Fibroblast of lung (primary cell): ENCODE results near the gene FALEC. TPM values are rescaled to one million over a fixed set of nuclear protein-coding genes. Genes with fewer than 3 reads are reported as not detected.

Experiments
- DNase-seq, 2 donors: peaks; one replicate each; pipeline versions ENCODE4 v3.0.0 to v3.0.0-alpha.2; 2010; ENCODE audit warnings: low read depth in 2 of 2
- H2AFZ ChIP-seq: 2 replicates; pipeline ENCODE4 v1.5.1; 2012; ENCODE audit warnings: low read length, control low read depth, inconsistent platforms
- H3K27ac ChIP-seq: 2 replicates; pipeline ENCODE4 v1.5.1; 2011; ENCODE audit warnings: low read length, control low read depth; ENCODE audit not compliant: insufficient read depth
- H3K27me3 ChIP-seq: 2 replicates; pipeline ENCODE4 v1.5.1; 2011; ENCODE audit warnings: mild to moderate bottlenecking, low read length; ENCODE audit not compliant: control insufficient read depth, insufficient read depth
- H3K36me3 ChIP-seq: 2 replicates; pipeline ENCODE4 v1.5.1; 2011; ENCODE audit warnings: low read length; ENCODE audit not compliant: control insufficient read depth, insufficient read depth
- H3K4me1 ChIP-seq: 2 replicates; pipeline ENCODE4 v1.5.1; 2011; ENCODE audit warnings: low read length; ENCODE audit not compliant: control insufficient read depth, insufficient read depth; ENCODE audit errors: extremely low read depth
- H3K4me2 ChIP-seq: 2 replicates; pipeline ENCODE4 v1.5.1; 2011; ENCODE audit warnings: low read length, control low read depth; ENCODE audit not compliant: insufficient read depth; ENCODE audit errors: extremely low read depth
- H3K4me3 ChIP-seq, 4 experiments: fragments of 200-600 bp in 1 of 4; sonication (generic) in 1 of 4; replicated peaks in 1 of 4; 2 replicates each; pipeline ENCODE4 v1.5.1; 2011 to 2016; ENCODE audit warnings: low read length in 4 of 4, low read depth in 3 of 4, mild to moderate bottlenecking in 3 of 4, control low read depth in 2 of 4, inconsistent platforms in 1 of 4, mixed read lengths in 1 of 4; ENCODE audit not compliant: insufficient read depth in 1 of 4; ENCODE audit errors: control extremely low read depth in 1 of 4
- H3K79me2 ChIP-seq: 2 replicates; pipeline ENCODE4 v1.5.1; 2012; ENCODE audit warnings: mild to moderate bottlenecking, low read length, inconsistent platforms; ENCODE audit not compliant: control insufficient read depth, insufficient read depth
- H3K9ac ChIP-seq: 2 replicates; pipeline ENCODE4 v1.5.1; 2011; ENCODE audit warnings: mild to moderate bottlenecking, low read length, control low read depth; ENCODE audit not compliant: insufficient read depth
- H3K9me3 ChIP-seq: 2 replicates; pipeline ENCODE4 v1.5.1; 2012; ENCODE audit warnings: low read depth, low read length; ENCODE audit not compliant: control insufficient read depth, insufficient read depth
- H4K20me1 ChIP-seq: 2 replicates; pipeline ENCODE4 v1.5.1; 2011; ENCODE audit warnings: low read length; ENCODE audit not compliant: control insufficient read depth, insufficient read depth; ENCODE audit errors: extremely low read depth
- EZH2 ChIP-seq: IDR thresholded peaks from 2 replicates; pipeline ENCODE4 v1.5.1; 2012; ENCODE audit warnings: low read length, control low read depth, mild to moderate bottlenecking; ENCODE audit errors: missing control alignments
- polyA plus RNA-seq, 2 donors: library from polyadenylated mRNA; depleted of rRNA in 1 of 2; stranded (reverse) in 1 of 2; unstranded in 1 of 2; fragments of >200 nt; gene quantifications; 2 replicates each; pipeline ENCODE4 v1.2.1, GENCODE V29; 2011 to 2012; ENCODE audit warnings: missing spikeins in 1 of 2
- total RNA-seq: library from RNA; depleted of rRNA; stranded (reverse); fragments of >200 nt; gene quantifications from 2 replicates; pipeline ENCODE4 v1.2.1, GENCODE V29; 2014
- TF ChIP-seq, protein P1 (sequence below), 2 donors: IDR thresholded peaks in 1 of 2; conservative IDR thresholded peaks in 1 of 2; 1 replicate in 1 of 2; 2 replicates in 1 of 2; pipeline ENCODE4 v1.5.1; 2011 to 2012; ENCODE audit warnings: low read length in 2 of 2, control low read depth in 1 of 2, inconsistent platforms in 1 of 2, low read depth in 1 of 2, mild to moderate bottlenecking in 1 of 2

FALEC gene
- total and polyA plus RNA-seq, 2 donors (not counting 1 experiment from before 2014, with no cell fraction given), result 0.83 TPM; not detected in 1

DNA sequence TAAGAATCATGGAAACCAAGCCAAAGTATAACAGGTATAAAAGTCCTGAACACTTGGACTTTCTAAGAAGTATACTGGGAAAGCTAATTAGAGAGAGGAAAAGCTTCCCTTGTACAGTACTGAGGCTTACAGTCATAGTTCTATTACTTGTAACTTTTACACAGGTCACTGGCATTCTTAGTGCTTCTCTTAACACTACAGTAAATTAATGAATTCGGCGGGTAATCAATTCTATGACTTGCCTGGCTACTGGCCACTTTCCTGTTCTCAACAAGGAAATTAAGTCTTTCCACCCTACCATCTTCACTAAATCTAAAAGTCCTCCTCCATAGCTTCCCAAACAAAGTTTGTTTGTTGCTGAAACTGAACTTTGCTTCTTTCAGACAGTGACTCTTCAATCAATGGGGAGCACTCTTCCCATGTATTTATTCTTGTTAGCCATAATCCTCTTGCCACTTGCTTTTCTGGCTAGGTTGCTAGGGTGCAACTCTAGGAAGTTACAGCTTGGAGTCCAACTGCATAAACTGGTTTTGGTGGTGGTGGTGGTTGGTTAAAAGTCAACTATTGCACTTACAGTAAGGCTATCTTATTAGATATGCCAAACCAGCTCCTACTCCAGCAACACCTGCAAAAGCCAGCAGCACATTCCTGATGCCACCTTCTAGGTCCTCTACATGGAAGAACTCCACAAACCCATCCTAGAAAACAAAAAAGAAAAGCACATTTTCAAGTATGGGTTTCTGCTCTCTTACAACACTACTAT, 61.4 kb downstream of the FALEC start:
- H3K4me1 ChIP-seq, result peaks cover 13% of the 10 kb centered on the region
- DNase-seq, result peak; percentile 15 to 46
- H4K20me1 ChIP-seq, result peaks cover 21% of the 10 kb centered on the region
- no peak overlapping the region for H2AFZ ChIP-seq
- H3K9me3 ChIP-seq, result no peaks in the 10 kb centered on the region
- H3K9ac ChIP-seq, result peak overlapping the region; percentile 100
- peaks cover 26% of the 10 kb centered on the region for H3K36me3 ChIP-seq
- H3K4me2 ChIP-seq, result peak overlapping the region; percentile 72
- peak overlapping the region; percentile 100 for H3K27ac ChIP-seq
- peaks cover 75% of the 10 kb centered on the region for H3K79me2 ChIP-seq
- TF ChIP-seq, protein P1, sequence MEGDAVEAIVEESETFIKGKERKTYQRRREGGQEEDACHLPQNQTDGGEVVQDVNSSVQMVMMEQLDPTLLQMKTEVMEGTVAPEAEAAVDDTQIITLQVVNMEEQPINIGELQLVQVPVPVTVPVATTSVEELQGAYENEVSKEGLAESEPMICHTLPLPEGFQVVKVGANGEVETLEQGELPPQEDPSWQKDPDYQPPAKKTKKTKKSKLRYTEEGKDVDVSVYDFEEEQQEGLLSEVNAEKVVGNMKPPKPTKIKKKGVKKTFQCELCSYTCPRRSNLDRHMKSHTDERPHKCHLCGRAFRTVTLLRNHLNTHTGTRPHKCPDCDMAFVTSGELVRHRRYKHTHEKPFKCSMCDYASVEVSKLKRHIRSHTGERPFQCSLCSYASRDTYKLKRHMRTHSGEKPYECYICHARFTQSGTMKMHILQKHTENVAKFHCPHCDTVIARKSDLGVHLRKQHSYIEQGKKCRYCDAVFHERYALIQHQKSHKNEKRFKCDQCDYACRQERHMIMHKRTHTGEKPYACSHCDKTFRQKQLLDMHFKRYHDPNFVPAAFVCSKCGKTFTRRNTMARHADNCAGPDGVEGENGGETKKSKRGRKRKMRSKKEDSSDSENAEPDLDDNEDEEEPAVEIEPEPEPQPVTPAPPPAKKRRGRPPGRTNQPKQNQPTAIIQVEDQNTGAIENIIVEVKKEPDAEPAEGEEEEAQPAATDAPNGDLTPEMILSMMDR (conservative IDR thresholded peaks at IDR 0.05 in 1 of 2, IDR thresholded peaks at IDR 0.05 in 1 of 2; ENCODE audit: low read depth in 1 of 2, low read length in 2 of 2), result no peak
- TF ChIP-seq EZH2, result no peak
- H3K27me3 ChIP-seq, result no peaks in the 10 kb centered on the region
- H3K4me3 ChIP-seq, result peak overlapping the region; percentile 90 to 100 (median 94)

DNA sequence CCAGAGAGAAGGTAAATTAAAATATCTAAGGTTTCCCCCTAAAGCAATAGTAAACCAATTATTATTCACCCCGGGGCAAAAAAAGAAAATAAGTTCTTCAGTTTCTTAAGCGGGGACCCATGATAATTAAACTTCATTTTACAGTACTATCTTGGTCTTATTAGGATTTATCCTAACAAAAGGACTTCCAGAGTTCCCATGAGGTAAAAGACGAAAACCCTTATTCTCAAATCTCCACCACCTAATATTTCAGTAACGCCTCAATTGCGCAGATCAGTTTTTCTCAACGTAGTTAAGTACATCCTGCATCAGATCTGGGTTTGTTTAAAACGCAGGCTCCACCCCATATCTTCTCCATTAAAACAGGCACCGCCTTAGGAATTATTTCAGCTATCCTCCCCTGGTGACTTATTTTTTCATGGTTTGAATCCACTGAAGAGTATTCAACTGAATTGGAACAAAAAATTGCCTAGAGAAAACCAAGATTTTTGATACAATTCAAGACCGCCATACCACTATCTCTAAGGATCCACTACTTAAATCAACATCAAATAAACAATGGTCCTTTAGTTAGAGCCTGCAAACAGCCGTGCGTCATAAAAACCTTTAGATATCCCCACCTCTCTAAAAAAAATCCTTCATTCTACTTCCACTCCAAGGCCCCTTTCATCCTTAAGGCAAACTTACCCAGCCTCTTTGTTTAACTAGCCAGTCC, 62.2 kb downstream of the FALEC start:
- Histone ChIP-seq H3K9me3 (no peaks in the 10 kb centered on the region), H3K4me2 (peak overlapping the region; percentile 72), H3K36me3 (peaks cover 26% of the 10 kb centered on the region), H3K4me3 (peak overlapping the region; percentile 90 to 100 (median 94)), H3K4me1 (peaks cover 13% of the 10 kb centered on the region), H3K27me3 (no peaks in the 10 kb centered on the region), H3K27ac (peak overlapping the region; percentile 100), H3K79me2 (peaks cover 69% of the 10 kb centered on the region), H3K9ac (peak overlapping the region; percentile 100), H2AFZ (no peak overlapping the region), H4K20me1 (peaks cover 21% of the 10 kb centered on the region)
- DNase-seq, result peak; percentile 34 to 78
- no peak for TF ChIP-seq EZH2
- TF ChIP-seq, protein P1 (conservative IDR thresholded peaks at IDR 0.05 in 1 of 2, IDR thresholded peaks at IDR 0.05 in 1 of 2; ENCODE audit: low read depth in 1 of 2, low read length in 2 of 2), result no peak
